K562 (cell line): ENCODE measurements around the gene SLC9A7. TPM values are rescaled to one million over a fixed set of nuclear protein-coding genes. Genes with fewer than 3 reads are reported as not detected.

Experiments
- ATAC-seq: fragments of 200-7000 bp; cut with Tn5 transposase; 3 replicates; pipeline ENCODE4 v1.9.1; 2020; ENCODE audit warnings: moderate library complexity
- BruUV-seq: library from RNA; stranded (reverse); fragments of 400-500 nt; replicated peaks from 2 replicates; lab custom pipeline; 2021; lab: Mats Ljungman, UMichigan
- CTCF ChIA-PET: fragments of 300-600 bp; formaldehyde crosslinking; extraction: SDS; loops from one replicate; lab custom pipeline; 2021; ENCODE audit warnings: low intra/inter-chr PET ratio; lab: Yijun Ruan, JAX
- POLR2A ChIA-PET: fragments of 300-600, 350-650 bp; sonication (Branson Sonifier 250); formaldehyde crosslinking; extraction: SDS; loops from one replicate; lab custom pipeline; 2021; ENCODE audit warnings: antibody characterized with exemption, inconsistent platforms; lab: Yijun Ruan, JAX
- DNase-seq, 4 experiments: peaks; one replicate each; pipeline versions ENCODE4 v3.0.0 to v3.0.0-alpha.2; 2011 to 2018; ENCODE audit warnings: low spot score in 3 of 4, mixed read lengths in 3 of 4; ENCODE audit errors: extremely low read depth in 1 of 4
- FAIRE-seq: peaks from 2 replicates; lab custom pipeline; 2011; peaks lifted over from hg19 to GRCh38; lab: Jason Lieb, UNC
- H2AFZ ChIP-seq: 2 replicates; pipeline ENCODE4 v1.6.0; 2011; ENCODE audit warnings: low read depth, low read length, control low read depth, inconsistent platforms
- H3K27ac ChIP-seq: fragments of 200-600 bp; 3 replicates; pipeline ENCODE4 v1.8.0; 2011; ENCODE audit warnings: low read depth, mild to moderate bottlenecking, control low read depth, inconsistent platforms, low read length, moderate library complexity, mixed read lengths; ENCODE audit errors: extremely low read depth
- H3K27me3 ChIP-seq, 2 experiments: fragments of 300-600 bp in 1 of 2; 2 replicates in 1 of 2; 3 replicates in 1 of 2; pipeline versions ENCODE4 v1.6.0 to v1.8.0; 2011; ENCODE audit warnings: inconsistent platforms in 2 of 2, low read length in 2 of 2, mild to moderate bottlenecking in 1 of 2, mixed read lengths in 1 of 2, moderate library complexity in 1 of 2; ENCODE audit not compliant: control insufficient read depth in 2 of 2, insufficient read depth in 2 of 2
- H3K36me3 ChIP-seq: fragments of 300-600 bp; 3 replicates; pipeline ENCODE4 v1.8.0; 2011; ENCODE audit warnings: mild to moderate bottlenecking, low read length, inconsistent platforms; ENCODE audit not compliant: control insufficient read depth, insufficient read depth
- H3K4me1 ChIP-seq, 2 experiments: fragments of 200-600 bp in 1 of 2; replicated peaks in 1 of 2; 2 replicates in 1 of 2; 3 replicates in 1 of 2; pipeline versions ENCODE4 v1.5.1 to v1.8.0; 2011; ENCODE audit warnings: inconsistent platforms in 2 of 2, low read length in 2 of 2, mild to moderate bottlenecking in 1 of 2, mixed read lengths in 1 of 2, moderate library complexity in 1 of 2; ENCODE audit not compliant: control insufficient read depth in 2 of 2, insufficient read depth in 2 of 2
- H3K4me2 ChIP-seq: 2 replicates; pipeline ENCODE4 v1.6.1; 2011; ENCODE audit warnings: low read length, control low read depth, inconsistent platforms, mixed read lengths; ENCODE audit not compliant: insufficient read depth
- H3K4me3 ChIP-seq: fragments of 200-600 bp; sonication (generic), shearing (Covaris generic); 2 replicates; pipeline ENCODE4 v1.5.1; 2016; ENCODE audit warnings: control low read depth, inconsistent platforms
- H3K79me2 ChIP-seq: fragments of 200-600 bp; 3 replicates; pipeline ENCODE4 v1.8.0; 2011; ENCODE audit warnings: low read length, inconsistent platforms; ENCODE audit not compliant: control insufficient read depth, insufficient read depth
- H3K9ac ChIP-seq, 2 experiments: 2 replicates each; pipeline versions ENCODE4 v1.6.0 to v1.6.1; 2011; ENCODE audit warnings: low read depth in 2 of 2, low read length in 2 of 2, control low read depth in 1 of 2, inconsistent platforms in 1 of 2, mild to moderate bottlenecking in 1 of 2, mixed read lengths in 1 of 2; ENCODE audit not compliant: insufficient read depth in 1 of 2
- H3K9me1 ChIP-seq: one replicate; pipeline ENCODE4 v1.6.0; 2011; ENCODE audit warnings: inconsistent platforms, mild to moderate bottlenecking, low read length, moderate library complexity; ENCODE audit not compliant: control insufficient read depth, insufficient read depth
- H3K9me3 ChIP-seq: replicated peaks from 2 replicates; pipeline ENCODE4 v1.5.1; 2011; ENCODE audit warnings: low read depth, low read length, inconsistent platforms; ENCODE audit not compliant: control insufficient read depth, insufficient read depth
- H4K20me1 ChIP-seq: replicated peaks from 2 replicates; pipeline ENCODE4 v1.6.1; 2011; ENCODE audit warnings: low read length, inconsistent platforms, mixed read lengths; ENCODE audit not compliant: control insufficient read depth, insufficient read depth
- ATF1 ChIP-seq, 2 experiments: fragments of 450-650 bp in 1 of 2; IDR thresholded peaks; 2 replicates each; pipeline ENCODE4 v1.6.1; 2016; ENCODE audit warnings: missing compliant biosample characterization in 1 of 2, missing genetic modification characterization in 1 of 2
- CAMTA2 ChIP-seq: fragments of 250-450 bp; sonication (Bioruptor Pico); conservative IDR thresholded peaks from 2 replicates; pipeline ENCODE4 v1.5.1; 2022
- NFRKB ChIP-seq: fragments of 450-650 bp; IDR thresholded peaks from 2 replicates; pipeline ENCODE4 v1.6.1; 2016; ENCODE audit warnings: low read depth
- PHB ChIP-seq: fragments of 250-450 bp; sonication (Bioruptor Pico); IDR thresholded peaks from 2 replicates; pipeline ENCODE4 v1.5.0; 2021
- PPARD ChIP-seq: fragments of 250-450 bp; sonication (Bioruptor Pico); IDR thresholded peaks from 2 replicates; pipeline ENCODE4 v1.8.0; 2022; ENCODE audit warnings: inconsistent platforms, mild to moderate bottlenecking, moderate library complexity
- SIX5 ChIP-seq, 2 experiments: IDR thresholded peaks; 2 replicates each; pipeline ENCODE4 v1.6.1; 2011; ENCODE audit warnings: low read length in 2 of 2, borderline replicate concordance in 1 of 2, low read depth in 1 of 2, mild to moderate bottlenecking in 1 of 2, moderate library complexity in 1 of 2; ENCODE audit not compliant: insufficient read depth in 1 of 2
- TGIF2 ChIP-seq: sonication (generic); formaldehyde crosslinking; IDR thresholded peaks from 2 replicates; pipeline ENCODE4 v1.8.1; 2022; ENCODE audit warnings: mild to moderate bottlenecking, missing genetic modification reagents, moderate library complexity
- ZBED1 ChIP-seq: IDR thresholded peaks from 2 replicates; pipeline ENCODE4 v1.6.1; 2014
- ZFPM2 ChIP-seq: fragments of 250-450 bp; sonication (Bioruptor Pico); IDR thresholded peaks from 2 replicates; pipeline ENCODE4 v1.5.1; 2022; ENCODE audit warnings: mild to moderate bottlenecking
- ZNF121 ChIP-seq: sonication (generic); formaldehyde crosslinking; conservative IDR thresholded peaks from 2 replicates; pipeline ENCODE4 v1.8.0; 2022; ENCODE audit warnings: missing genetic modification reagents
- ZNF57 ChIP-seq: fragments of 450-650 bp; formaldehyde crosslinking; IDR thresholded peaks from 2 replicates; pipeline ENCODE4 v1.4.0; 2020; ENCODE audit warnings: mild to moderate bottlenecking, moderate library complexity
- ZNF764 ChIP-seq: fragments of 250-450 bp; sonication (Bioruptor Pico); IDR thresholded peaks from 2 replicates; pipeline ENCODE4 v1.4.0; 2020; ENCODE audit warnings: low read depth, mild to moderate bottlenecking, moderate library complexity
- ZNF778 ChIP-seq: fragments of 450-650 bp; formaldehyde crosslinking; IDR thresholded peaks from 2 replicates; pipeline ENCODE4 v1.4.0; 2020; ENCODE audit warnings: mild to moderate bottlenecking, moderate library complexity
- WGBS: fragments of 100-300 bp; shearing (Covaris generic); methylation state at CpG from one replicate; pipeline ENCODE4 v1.1.6; 2016; ENCODE audit warnings: low coverage, mixed read lengths; ENCODE audit not compliant: insufficient coverage; ENCODE audit errors: missing lambda C conversion rate; 5-methylcytosine and 5-hydroxymethylcytosine counted together
- in situ Hi-C: fragments of 300-500 bp; cut with MboI; formaldehyde crosslinking; loops from 4 replicates; pipeline ENCODE4 v1.15.0; 2018; ENCODE audit warnings: inconsistent platforms, mixed read lengths
- intact Hi-C: fragments of 100-400 bp; cut with micrococcal nuclease; formaldehyde crosslinking; loops from 2 replicates; pipeline ENCODE4 v1.14.2; 2022
- polyA plus RNA-seq, 8 experiments: library from polyadenylated mRNA; depleted of rRNA in 4 of 8; stranded (reverse) in 5 of 8; unstranded in 3 of 8; fragments of >200 nt; fragmentation: Nextera tagmentation in 2 of 8; fragmentation: Illumina TruSeq in 1 of 8; extraction: Ambion mirVana in 2 of 8; extraction: Trizol in 1 of 8; gene quantifications; 2 replicates each; pipeline versions ENCODE4 v1.2.1 to v1.2.3, GENCODE V29; 2011 to 2014; ENCODE audit warnings: inconsistent platforms in 1 of 8, missing spikeins in 1 of 8
- total RNA-seq, 7 experiments: library from RNA; depleted of rRNA in 6 of 7; stranded (reverse); fragments of >200 nt in 6 of 7; fragmentation: Illumina TruSeq in 2 of 7; extraction: Trizol in 2 of 7; gene quantifications; 2 replicates each; pipeline versions ENCODE4 v1.2.1 to v1.2.3, GENCODE V29; 2011 to 2021; ENCODE audit warnings: low replicate concordance in 1 of 7
- TF ChIP-seq, protein P1 (sequence below), 3 experiments: IDR thresholded peaks in 2 of 3; conservative IDR thresholded peaks in 1 of 3; 2 replicates each; pipeline ENCODE4 v1.5.1; 2011 to 2012; ENCODE audit warnings: low read length in 3 of 3, mild to moderate bottlenecking in 3 of 3, control low read depth in 2 of 3, improper control_type of control experiment in 1 of 3, inconsistent platforms in 1 of 3, low read depth in 1 of 3, mixed read lengths in 1 of 3, moderate library complexity in 1 of 3; ENCODE audit not compliant: insufficient read depth in 2 of 3
- TF ChIP-seq, protein P2 (sequence below), 2 experiments: fragments of 450-650 bp; IDR thresholded peaks; 2 replicates each; pipeline ENCODE4 v1.6.1; 2016

The SLC9A7 gene
- total and polyA plus RNA-seq, 9 of the 15 experiments (the other 6 are each of a cell fraction or from before 2014, with no cell fraction given), result 0.04 to 0.13 (median 0.09) TPM; not detected in 5

DNA sequence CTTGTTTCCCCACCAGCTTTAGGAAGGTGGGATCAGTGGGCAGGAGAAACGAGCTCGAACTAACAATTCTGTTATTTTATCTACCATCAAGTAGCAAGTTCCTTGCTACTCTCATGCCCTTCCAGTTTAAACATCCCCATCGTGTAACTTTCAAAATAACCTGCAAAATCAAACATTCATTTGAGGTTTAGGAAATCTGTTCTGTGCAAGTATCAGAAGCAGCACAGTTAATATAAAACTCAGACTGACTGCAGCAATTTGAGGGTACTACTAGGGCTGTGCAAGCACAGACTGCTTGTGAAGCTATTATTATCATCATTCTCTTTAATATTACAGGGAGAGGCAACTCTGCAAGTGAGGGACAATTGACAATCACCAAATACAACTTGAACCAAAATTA is 137.3 kb downstream of the SLC9A7 start:
- H3K4me2 ChIP-seq, result no peak overlapping the region
- FAIRE-seq (no peak), ATAC-seq (no peak), DNase-seq (no peak)
- H3K36me3 ChIP-seq, result no peaks in the 10 kb centered on the region
- no TSS peak for BruUV-seq
- WGBS, result 0% methylated on average over 3 of the region's 3 CpGs
- CTCF ChIA-PET, result interaction anchor here (0.6 kb wide), 1 partner anchor 99 kb away, joined by 4 read pairs; no protein-coding TSS in a partner anchor
- TF ChIP-seq ZBED1 (no peak), ZNF57 (no peak), ATF1 (CRISPR knock-in tag; IDR thresholded peaks at IDR 0.05) (no peak), ATF1 (tag; IDR thresholded peaks at IDR 0.05) (no peak), PPARD (CRISPR knock-in tag) (no peak), ZNF121 (CRISPR knock-in tag) (no peak)
- H4K20me1 ChIP-seq, result no peaks in the 10 kb centered on the region
- H3K9me1 ChIP-seq, result no peaks in the 10 kb centered on the region
- H3K9ac ChIP-seq, result no peak overlapping the region
- H2AFZ ChIP-seq, result no peak overlapping the region
- no peaks in the 10 kb centered on the region for H3K4me1 ChIP-seq
- in situ Hi-C loops, result no loop called here
- H3K4me3 ChIP-seq, result no peak overlapping the region
- POLR2A ChIA-PET, result interaction anchor here (1.0 kb wide), 1 partner anchor 8 kb away, joined by 3 read pairs; no protein-coding TSS in a partner anchor
- peaks cover 0 to 6% of the 10 kb centered on the region in 2 experiments; a peak in 1 of 5 replicates for H3K27me3 ChIP-seq
- intact Hi-C loops, result no loop called here
- H3K9me3 ChIP-seq, result no peaks in the 10 kb centered on the region
- no peak overlapping the region for H3K27ac ChIP-seq
- no peaks in the 10 kb centered on the region for H3K79me2 ChIP-seq

DNA sequence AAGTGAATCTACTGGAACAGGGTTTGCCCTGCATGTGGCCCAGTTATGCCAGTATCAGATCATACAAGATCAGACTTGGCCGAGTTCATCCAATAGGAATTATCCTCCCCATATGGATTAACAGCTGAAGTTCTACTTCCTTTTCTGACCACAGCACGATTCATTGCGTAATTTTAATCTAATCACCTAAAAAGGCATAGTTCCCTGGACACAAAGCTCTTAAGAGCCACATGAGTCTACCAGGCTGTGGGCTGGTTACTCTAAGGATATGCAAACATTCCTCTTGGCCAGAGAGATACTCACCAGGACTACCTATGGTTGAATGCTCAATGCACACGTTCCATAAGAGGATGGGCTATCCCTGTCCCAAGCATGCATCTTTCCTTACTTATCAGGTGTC is 138.4 kb downstream of the SLC9A7 start:
- H3K9ac ChIP-seq, result no peak overlapping the region
- CTCF ChIA-PET, result no interaction called here
- no peaks in the 10 kb centered on the region for H3K9me3 ChIP-seq
- BruUV-seq, result no TSS peak
- FAIRE-seq (no peak), DNase-seq (no peak), ATAC-seq (no peak)
- POLR2A ChIA-PET, result interaction anchor here (0.7 kb wide), 1 partner anchor 21 kb away, joined by 5 read pairs; no protein-coding TSS in a partner anchor
- H3K4me3 ChIP-seq, result no peak overlapping the region
- H3K79me2 ChIP-seq, result no peaks in the 10 kb centered on the region
- no peaks in the 10 kb centered on the region for H3K9me1 ChIP-seq
- WGBS, result 0% methylated on average over 4 of the region's 4 CpGs
- intact Hi-C loops, result no loop called here
- no peaks in the 10 kb centered on the region for H3K36me3 ChIP-seq
- H2AFZ ChIP-seq, result no peak overlapping the region
- in situ Hi-C loops, result no loop called here
- H3K4me2 ChIP-seq, result no peak overlapping the region
- no peaks in the 10 kb centered on the region for H4K20me1 ChIP-seq
- H3K27me3 ChIP-seq, result peaks cover 0 to 6% of the 10 kb centered on the region in 2 experiments; a peak in 1 of 5 replicates
- H3K4me1 ChIP-seq, result no peaks in the 10 kb centered on the region
- no peak overlapping the region for H3K27ac ChIP-seq
- TF ChIP-seq CAMTA2 (no peak), NFRKB (no peak), ZFPM2 (no peak), SIX5 (IDR thresholded peaks at IDR 0.05; ENCODE audit: borderline replicate concordance in 1 of 2, insufficient read depth in 1 of 2, low read depth in 1 of 2, low read length in 2 of 2) (no peak), ZNF764 (no peak), ZNF778 (CRISPR knock-in tag) (no peak), PHB (CRISPR knock-in tag) (no peak), TGIF2 (CRISPR knock-in tag) (no peak)
- TF ChIP-seq, protein P1, sequence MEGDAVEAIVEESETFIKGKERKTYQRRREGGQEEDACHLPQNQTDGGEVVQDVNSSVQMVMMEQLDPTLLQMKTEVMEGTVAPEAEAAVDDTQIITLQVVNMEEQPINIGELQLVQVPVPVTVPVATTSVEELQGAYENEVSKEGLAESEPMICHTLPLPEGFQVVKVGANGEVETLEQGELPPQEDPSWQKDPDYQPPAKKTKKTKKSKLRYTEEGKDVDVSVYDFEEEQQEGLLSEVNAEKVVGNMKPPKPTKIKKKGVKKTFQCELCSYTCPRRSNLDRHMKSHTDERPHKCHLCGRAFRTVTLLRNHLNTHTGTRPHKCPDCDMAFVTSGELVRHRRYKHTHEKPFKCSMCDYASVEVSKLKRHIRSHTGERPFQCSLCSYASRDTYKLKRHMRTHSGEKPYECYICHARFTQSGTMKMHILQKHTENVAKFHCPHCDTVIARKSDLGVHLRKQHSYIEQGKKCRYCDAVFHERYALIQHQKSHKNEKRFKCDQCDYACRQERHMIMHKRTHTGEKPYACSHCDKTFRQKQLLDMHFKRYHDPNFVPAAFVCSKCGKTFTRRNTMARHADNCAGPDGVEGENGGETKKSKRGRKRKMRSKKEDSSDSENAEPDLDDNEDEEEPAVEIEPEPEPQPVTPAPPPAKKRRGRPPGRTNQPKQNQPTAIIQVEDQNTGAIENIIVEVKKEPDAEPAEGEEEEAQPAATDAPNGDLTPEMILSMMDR (IDR thresholded peaks at IDR 0.05 in 2 of 3, conservative IDR thresholded peaks at IDR 0.05 in 1 of 3; ENCODE audit: insufficient read depth in 2 of 3, low read depth in 1 of 3, low read length in 3 of 3), result no peak
- TF ChIP-seq, protein P2, sequence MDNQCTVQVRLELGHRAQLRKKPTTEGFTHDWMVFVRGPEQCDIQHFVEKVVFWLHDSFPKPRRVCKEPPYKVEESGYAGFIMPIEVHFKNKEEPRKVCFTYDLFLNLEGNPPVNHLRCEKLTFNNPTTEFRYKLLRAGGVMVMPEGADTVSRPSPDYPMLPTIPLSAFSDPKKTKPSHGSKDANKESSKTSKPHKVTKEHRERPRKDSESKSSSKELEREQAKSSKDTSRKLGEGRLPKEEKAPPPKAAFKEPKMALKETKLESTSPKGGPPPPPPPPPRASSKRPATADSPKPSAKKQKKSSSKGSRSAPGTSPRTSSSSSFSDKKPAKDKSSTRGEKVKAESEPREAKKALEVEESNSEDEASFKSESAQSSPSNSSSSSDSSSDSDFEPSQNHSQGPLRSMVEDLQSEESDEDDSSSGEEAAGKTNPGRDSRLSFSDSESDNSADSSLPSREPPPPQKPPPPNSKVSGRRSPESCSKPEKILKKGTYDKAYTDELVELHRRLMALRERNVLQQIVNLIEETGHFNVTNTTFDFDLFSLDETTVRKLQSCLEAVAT (IDR thresholded peaks at IDR 0.05), result no peak
